BLaER1 (cell line): Measurements from ENCODE around the gene DAGLA.

ENCODE experiments used
- H3K27ac ChIP-seq: shearing (Covaris generic); formaldehyde crosslinking; 2 replicates; pipeline ENCODE4 v1.8.1; 2022
- H3K27me3 ChIP-seq: shearing (Covaris generic); formaldehyde crosslinking; 2 replicates; pipeline ENCODE4 v1.8.1; 2022
- H3K36me3 ChIP-seq: shearing (Covaris generic); formaldehyde crosslinking; 2 replicates; pipeline ENCODE4 v1.8.1; 2022
- H3K4me1 ChIP-seq: shearing (Covaris generic); formaldehyde crosslinking; 2 replicates; pipeline ENCODE4 v1.8.1; 2022
- H3K4me2 ChIP-seq: shearing (Covaris generic); formaldehyde crosslinking; 2 replicates; pipeline ENCODE4 v1.8.1; 2022
- H3K4me3 ChIP-seq: shearing (Covaris generic); formaldehyde crosslinking; 2 replicates; pipeline ENCODE4 v1.8.1; 2022
- H3K9ac ChIP-seq: shearing (Covaris generic); formaldehyde crosslinking; 2 replicates; pipeline ENCODE4 v1.8.1; 2022
- H3K9me3 ChIP-seq: shearing (Covaris generic); formaldehyde crosslinking; 2 replicates; pipeline ENCODE4 v1.8.1; 2022
- H4K20me1 ChIP-seq: shearing (Covaris generic); formaldehyde crosslinking; 2 replicates; pipeline ENCODE4 v1.8.1; 2022
- Cebpa-rat ChIP-seq: shearing (Covaris generic); IDR thresholded peaks from 2 replicates; pipeline ENCODE4 v1.8.1; 2022

Gene DAGLA

DNA sequence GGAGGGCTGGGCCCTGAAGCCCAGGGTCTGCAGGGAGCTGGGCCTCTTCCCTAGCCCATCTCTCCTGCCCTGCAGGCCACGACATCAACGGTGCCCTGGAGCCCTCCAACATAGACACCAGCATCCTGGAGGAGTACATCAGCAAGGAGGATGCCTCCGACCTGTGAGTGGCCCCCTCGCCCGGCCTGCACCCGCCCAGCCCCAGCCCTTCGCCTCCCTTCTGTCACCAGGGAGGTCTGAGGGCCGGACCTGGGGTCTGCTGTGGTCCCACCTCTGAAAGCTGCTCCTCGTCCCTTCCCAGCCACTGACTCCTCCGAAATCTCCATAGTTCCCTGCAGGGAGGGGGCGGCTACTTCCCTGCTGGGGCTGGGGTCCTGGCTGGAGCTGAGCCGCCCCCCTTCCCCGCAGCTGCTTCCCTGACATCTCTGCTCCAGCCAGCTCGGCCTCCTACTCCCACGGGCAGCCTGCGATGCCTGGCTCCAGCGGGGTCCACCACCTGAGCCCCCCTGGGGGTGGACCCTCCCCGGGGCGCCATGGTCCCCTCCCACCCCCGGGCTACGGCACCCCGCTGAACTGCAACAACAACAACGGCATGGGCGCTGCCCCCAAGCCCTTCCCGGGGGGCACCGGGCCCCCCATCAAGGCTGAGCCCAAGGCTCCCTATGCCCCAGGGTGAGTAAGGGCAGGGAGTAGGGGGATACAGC lies 85.5 kb downstream of the DAGLA start:
- Histone ChIP-seq H3K4me3 (no peak overlapping the region), H3K4me2 (no peak overlapping the region), H3K27ac (no peak overlapping the region), H3K9me3 (no peaks in the 10 kb centered on the region), H3K4me1 (peaks cover 19% of the 10 kb centered on the region), H4K20me1 (no peaks in the 10 kb centered on the region), H3K36me3 (no peaks in the 10 kb centered on the region), H3K27me3 (no peaks in the 10 kb centered on the region), H3K9ac (no peak overlapping the region)
- TF ChIP-seq Cebpa-rat: no peak

DNA sequence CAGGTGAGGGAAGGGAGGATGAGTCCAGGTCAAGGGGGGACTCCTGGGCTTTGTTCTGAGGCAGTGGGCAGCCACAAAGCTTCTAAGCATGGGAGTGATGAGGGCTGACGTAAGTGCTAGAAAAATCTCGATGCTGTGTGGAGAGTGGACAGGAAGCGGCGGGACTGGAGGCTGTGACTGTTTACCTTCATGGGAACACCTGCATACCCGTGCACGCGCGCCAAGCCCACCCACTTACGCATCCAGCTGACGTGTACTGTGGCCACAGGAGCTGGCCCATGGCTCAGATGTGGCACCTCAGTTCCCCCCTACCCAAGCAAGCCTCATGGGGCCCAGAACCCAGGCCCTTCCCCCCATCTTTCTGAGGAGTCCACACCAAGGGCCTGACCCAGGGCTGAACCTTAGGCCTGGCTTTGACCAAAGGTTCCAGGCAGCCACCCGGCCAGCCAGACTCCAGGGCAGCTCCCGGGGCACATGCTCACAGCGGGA lies 86.2 kb downstream of the DAGLA start:
- Histone ChIP-seq H3K4me1 (peaks cover 19% of the 10 kb centered on the region), H3K9me3 (no peaks in the 10 kb centered on the region), H3K27me3 (no peaks in the 10 kb centered on the region), H3K27ac (no peak overlapping the region), H3K36me3 (no peaks in the 10 kb centered on the region), H4K20me1 (no peaks in the 10 kb centered on the region), H3K4me3 (no peak overlapping the region), H3K4me2 (no peak overlapping the region), H3K9ac (no peak overlapping the region)
- no peak for TF ChIP-seq Cebpa-rat

DNA sequence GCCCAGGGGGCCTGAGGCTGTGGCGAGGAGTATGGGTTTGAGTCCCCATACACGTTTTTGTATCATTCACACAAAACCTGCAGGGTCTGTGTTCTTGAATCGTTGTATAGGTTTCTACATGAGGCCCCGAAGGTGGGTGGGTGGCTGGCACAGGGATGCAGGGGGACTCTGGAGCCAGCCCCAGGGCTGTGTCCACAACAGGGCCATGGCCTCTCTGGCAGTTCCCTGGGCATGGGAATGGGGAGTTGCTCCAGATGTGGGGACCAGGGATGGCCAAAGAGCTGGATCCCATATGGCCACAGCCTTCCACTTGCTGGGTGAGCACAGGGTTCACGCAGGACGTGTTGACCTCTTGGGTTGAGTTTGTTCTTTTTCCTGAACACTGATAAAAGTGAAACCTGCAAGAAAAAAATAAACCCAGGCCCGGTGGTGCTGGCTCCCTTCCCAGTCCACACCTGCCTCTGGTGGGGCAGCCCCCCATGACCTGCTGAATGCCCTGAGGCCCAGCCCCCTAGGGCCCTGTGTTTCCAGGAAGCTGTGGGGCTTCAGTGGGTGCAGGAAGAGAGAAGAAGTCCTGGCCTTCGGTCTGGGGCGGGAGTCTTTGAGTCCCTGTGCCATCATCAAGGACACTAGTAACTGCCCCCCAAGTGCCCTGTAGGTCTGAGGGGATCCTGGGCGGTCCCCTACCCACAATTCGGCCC lies 88.3 kb downstream of the DAGLA start:
- no peaks in the 10 kb centered on the region for H3K36me3 ChIP-seq
- H3K4me1 ChIP-seq: peaks cover 25% of the 10 kb centered on the region
- H4K20me1 ChIP-seq: no peaks in the 10 kb centered on the region
- H3K4me3 ChIP-seq: no peak overlapping the region
- peak overlapping the region; percentile 63 for H3K4me2 ChIP-seq
- no peaks in the 10 kb centered on the region for H3K9me3 ChIP-seq
- H3K27me3 ChIP-seq: no peaks in the 10 kb centered on the region
- 0 out of 2 replicates have a peak overlapping the region, but pooled peaks have one; percentile 41 for H3K9ac ChIP-seq
- no peak for TF ChIP-seq Cebpa-rat
- H3K27ac ChIP-seq: peak overlapping the region; percentile 62

DNA sequence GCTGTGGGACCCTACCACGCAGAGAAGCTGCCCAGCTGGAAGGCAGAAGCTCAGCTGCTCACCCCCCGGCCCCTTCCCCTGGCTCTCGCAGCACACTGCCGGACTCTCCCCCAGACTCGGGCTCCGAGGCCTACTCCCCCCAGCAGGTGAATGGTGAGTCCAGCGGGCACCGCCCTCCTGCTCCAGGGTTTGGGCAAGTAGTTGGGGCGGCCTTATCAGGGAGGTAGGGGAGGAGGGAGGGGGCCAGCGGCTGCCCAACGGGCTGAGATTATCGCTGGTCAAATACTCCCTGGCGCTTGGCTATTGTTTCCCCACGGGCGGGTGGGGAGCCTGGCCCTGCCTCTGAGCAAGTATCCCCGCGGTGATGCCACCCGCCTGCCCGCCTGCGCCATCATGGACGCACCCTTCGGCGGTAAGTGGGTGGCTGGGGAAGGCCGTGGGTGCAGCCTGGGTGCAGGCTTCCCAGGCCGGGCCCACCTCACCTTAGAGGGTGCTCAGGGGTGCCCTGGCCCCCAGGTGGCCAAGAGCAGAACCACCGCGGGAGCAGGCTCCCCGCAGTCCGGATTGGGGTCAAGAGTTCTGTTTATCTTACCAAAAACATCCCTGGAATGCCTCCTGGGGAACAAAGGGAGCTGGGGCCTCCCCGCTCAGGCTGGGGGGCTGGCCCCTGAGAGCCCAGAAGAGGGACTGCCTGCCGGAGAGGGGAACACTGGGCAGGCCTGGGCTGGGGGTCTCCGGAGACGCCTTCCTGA lies 89.2 kb downstream of the DAGLA start:
- Histone ChIP-seq H3K9me3 (no peaks in the 10 kb centered on the region), H3K36me3 (no peaks in the 10 kb centered on the region), H4K20me1 (no peaks in the 10 kb centered on the region), H3K4me3 (no peak overlapping the region), H3K27me3 (no peaks in the 10 kb centered on the region), H3K9ac (0 out of 2 replicates have a peak overlapping the region, but pooled peaks have one; percentile 41), H3K27ac (peak overlapping the region; percentile 62), H3K4me2 (peak overlapping the region; percentile 63), H3K4me1 (peaks cover 29% of the 10 kb centered on the region)
- TF ChIP-seq Cebpa-rat: no peak

- H3K4me2 ChIP-seq: no peak overlapping the region
- H3K9ac ChIP-seq: no peak overlapping the region
- no peaks in the 10 kb centered on the region for H3K9me3 ChIP-seq
- H3K27me3 ChIP-seq: no peaks in the 10 kb centered on the region
- H4K20me1 ChIP-seq: no peaks in the 10 kb centered on the region
- TF ChIP-seq Cebpa-rat: no peak
- peaks cover 36% of the 10 kb centered on the region for H3K4me1 ChIP-seq
- no peaks in the 10 kb centered on the region for H3K36me3 ChIP-seq
- no peak overlapping the region for H3K4me3 ChIP-seq
- no peak overlapping the region for H3K27ac ChIP-seq
These were observed 89.9 kb downstream of the DAGLA start for GRCh38 chr11:61769946-61770683.

DNA sequence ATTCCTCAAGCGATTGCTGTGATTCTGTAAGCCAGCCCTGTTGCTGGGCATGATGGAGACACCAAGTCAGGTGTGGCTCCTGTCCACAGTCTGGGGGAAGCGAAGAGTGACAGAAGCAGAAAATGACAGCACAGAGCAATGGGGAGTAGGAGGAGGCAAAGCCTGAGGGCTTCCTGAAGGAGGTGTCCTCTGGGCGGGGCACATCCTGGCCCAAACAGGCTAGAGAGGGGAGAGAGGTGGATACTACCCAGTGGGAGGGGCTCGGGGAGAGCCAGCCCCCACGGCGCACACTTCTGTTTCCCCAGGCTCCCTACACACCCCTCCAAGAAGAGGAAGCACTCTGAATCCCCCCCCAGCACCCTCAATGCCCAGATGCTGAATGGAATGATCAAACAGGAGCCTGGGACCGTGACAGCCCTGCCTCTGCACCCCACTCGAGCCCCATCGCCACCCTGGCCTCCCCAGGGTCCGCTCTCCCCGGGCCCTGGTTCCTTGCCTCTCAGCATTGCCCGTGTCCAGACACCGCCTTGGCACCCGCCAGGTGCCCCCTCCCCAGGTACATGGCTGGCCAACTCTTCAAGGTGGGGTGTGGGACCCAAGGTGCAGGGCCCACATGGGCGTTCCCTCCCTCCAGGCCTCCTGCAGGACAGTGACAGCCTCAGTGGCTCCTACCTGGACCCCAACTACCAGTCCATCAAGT lies 91.2 kb downstream of the DAGLA start:
- no peak for TF ChIP-seq Cebpa-rat
- Histone ChIP-seq H4K20me1 (no peaks in the 10 kb centered on the region), H3K4me2 (no peak overlapping the region), H3K36me3 (no peaks in the 10 kb centered on the region), H3K4me3 (no peak overlapping the region), H3K27ac (no peak overlapping the region), H3K9ac (no peak overlapping the region), H3K4me1 (peaks cover 42% of the 10 kb centered on the region), H3K27me3 (no peaks in the 10 kb centered on the region), H3K9me3 (no peaks in the 10 kb centered on the region)

DNA sequence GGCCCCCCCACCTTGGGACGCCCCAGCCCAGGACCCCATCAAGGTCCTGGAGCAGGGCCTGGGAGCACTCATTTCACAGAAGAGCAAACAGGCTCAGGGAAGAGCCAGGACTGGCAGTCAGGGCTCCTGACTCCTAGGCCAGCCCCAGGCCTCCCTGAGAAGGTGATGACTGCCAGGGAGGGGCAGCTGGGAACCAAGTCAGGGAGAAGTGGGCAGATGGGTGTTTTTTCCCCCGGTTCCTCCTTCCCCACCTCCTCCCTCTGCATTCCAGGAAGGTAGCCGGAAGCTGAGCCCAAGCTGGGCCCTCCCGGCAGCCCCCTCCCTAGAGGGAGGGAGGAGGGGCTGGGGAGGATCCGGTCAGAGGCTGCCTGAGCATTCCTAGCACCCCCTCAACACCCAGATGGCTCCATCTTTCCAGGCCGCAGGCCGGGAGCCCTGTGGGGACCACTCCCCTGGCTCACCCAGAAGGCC lies 91.8 kb downstream of the DAGLA start:
- peak overlapping the region; percentile 20; the same call in 1 of the 2 replicates for H3K27ac ChIP-seq
- no peak for TF ChIP-seq Cebpa-rat

DNA sequence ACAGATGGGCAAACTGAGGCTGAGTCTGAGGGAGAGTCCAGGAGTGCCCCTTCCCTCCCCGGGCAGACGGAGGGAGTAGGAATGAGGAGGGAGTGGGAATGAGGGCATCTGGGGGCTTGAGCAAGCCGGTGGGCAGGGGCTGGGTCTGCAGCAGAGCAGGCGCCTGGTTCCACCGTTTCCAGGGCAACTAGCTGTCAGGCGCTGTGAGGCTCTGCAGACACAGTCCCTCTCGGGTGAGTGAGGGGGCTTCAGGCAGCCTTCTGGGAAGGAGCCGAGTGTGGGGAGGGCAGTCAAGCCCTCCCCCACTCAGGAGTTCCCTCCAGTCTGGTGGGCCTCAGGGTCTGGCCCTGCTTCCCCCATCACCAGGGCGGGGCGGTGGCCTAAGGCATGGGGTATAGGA lies 93.2 kb downstream of the DAGLA start:
- no peak overlapping the region for H3K4me3 ChIP-seq
- no peak overlapping the region for H3K9ac ChIP-seq
- peaks cover 51% of the 10 kb centered on the region for H3K4me1 ChIP-seq
- no peak for TF ChIP-seq Cebpa-rat
- no peaks in the 10 kb centered on the region for H3K9me3 ChIP-seq
- H3K36me3 ChIP-seq: no peaks in the 10 kb centered on the region
- H3K27me3 ChIP-seq: no peaks in the 10 kb centered on the region
- no peak overlapping the region for H3K27ac ChIP-seq
- H3K4me2 ChIP-seq: no peak overlapping the region
- H4K20me1 ChIP-seq: no peaks in the 10 kb centered on the region

More for the DNA sequence above, 91.8 kb downstream of the DAGLA start:
- Histone ChIP-seq H3K4me3 (no peak overlapping the region), H3K9me3 (no peaks in the 10 kb centered on the region), H4K20me1 (no peaks in the 10 kb centered on the region), H3K4me2 (peak overlapping the region; percentile 51; the same call in 1 of the 2 replicates), H3K27me3 (no peaks in the 10 kb centered on the region), H3K36me3 (no peaks in the 10 kb centered on the region), H3K9ac (no peak overlapping the region), H3K4me1 (peaks cover 46% of the 10 kb centered on the region)

- no peak overlapping the region for H3K4me3 ChIP-seq
- H3K4me1 ChIP-seq: peaks cover 47% of the 10 kb centered on the region
- no peak overlapping the region for H3K27ac ChIP-seq
These were observed 93.6 kb downstream of the DAGLA start for GRCh38 chr11:61773809-61774208.

More at GRCh38 chr11:61773809-61774208, 93.6 kb downstream of the DAGLA start:
- H3K9me3 ChIP-seq: no peaks in the 10 kb centered on the region
- no peak overlapping the region for H3K4me2 ChIP-seq
- H4K20me1 ChIP-seq: no peaks in the 10 kb centered on the region
- TF ChIP-seq Cebpa-rat: no peak
- H3K36me3 ChIP-seq: no peaks in the 10 kb centered on the region
- no peaks in the 10 kb centered on the region for H3K27me3 ChIP-seq
- no peak overlapping the region for H3K9ac ChIP-seq
